Caco-2 (cell line): ENCODE data around the gene ENPP1. TPM values are rescaled to one million over a fixed set of nuclear protein-coding genes. Genes with fewer than 3 reads are reported as not detected.

ENCODE experiments used
- BruUV-seq: library from RNA; stranded (reverse); fragments of 400-500 nt; replicated peaks from 2 replicates; lab custom pipeline; 2021; lab: Mats Ljungman, UMichigan
- CTCF ChIA-PET: fragments of 300-600 bp; sonication (Branson Sonifier 250); formaldehyde crosslinking; loops from one replicate; lab custom pipeline; 2022; ENCODE audit warnings: antibody characterized with exemption; lab: Charles Lee
- POLR2A ChIA-PET: fragments of 300-600 bp; sonication (Branson Sonifier 250); formaldehyde crosslinking; loops from one replicate; lab custom pipeline; 2022; ENCODE audit warnings: antibody characterized with exemption; lab: Charles Lee
- DNase-seq, 2 experiments: peaks; one replicate each; pipeline versions ENCODE4 v3.0.0 to v3.0.0-alpha.2; 2020 to 2022
- H3K27me3 ChIP-seq: replicated peaks from 2 replicates; pipeline ENCODE4 v1.6.0; 2011; ENCODE audit warnings: low read length; ENCODE audit not compliant: control insufficient read depth, insufficient read depth
- H3K36me3 ChIP-seq: 2 replicates; pipeline ENCODE4 v1.5.1; 2011; ENCODE audit warnings: low read length; ENCODE audit not compliant: control insufficient read depth, insufficient read depth
- H3K4me1 ChIP-seq: fragments of 250-450 bp; sonication (Bioruptor Pico); 2 replicates; pipeline ENCODE4 v1.5.1; 2020; ENCODE audit warnings: mild to moderate bottlenecking
- H3K4me3 ChIP-seq: 2 replicates; pipeline ENCODE4 v1.5.1; 2011; ENCODE audit warnings: low read depth, mild to moderate bottlenecking, control low read depth, low read length
- H3K9me3 ChIP-seq: fragments of 250-450 bp; sonication (Bioruptor Pico); 2 replicates; pipeline ENCODE4 v1.5.1; 2020; ENCODE audit warnings: mild to moderate bottlenecking, moderate library complexity
- H3K27ac Mint-ChIP-seq: one replicate; pipeline ENCODE4 v1.8.0; 2022; ENCODE audit warnings: mixed read lengths; ENCODE audit not compliant: unreplicated experiment
- H3K27me3 Mint-ChIP-seq: one replicate; pipeline ENCODE4 v1.8.0; 2022; ENCODE audit warnings: mixed read lengths; ENCODE audit not compliant: insufficient read depth, unreplicated experiment
- H3K36me3 Mint-ChIP-seq: one replicate; pipeline ENCODE4 v1.8.0; 2022; ENCODE audit warnings: mild to moderate bottlenecking, mixed read lengths; ENCODE audit not compliant: insufficient read depth, unreplicated experiment
- H3K4me1 Mint-ChIP-seq: one replicate; pipeline ENCODE4 v1.8.0; 2022; ENCODE audit warnings: low read depth, mixed read lengths; ENCODE audit not compliant: unreplicated experiment
- H3K4me3 Mint-ChIP-seq: one replicate; pipeline ENCODE4 v1.8.0; 2022; ENCODE audit warnings: mild to moderate bottlenecking, moderate library complexity, mixed read lengths; ENCODE audit not compliant: unreplicated experiment
- H3K9me3 Mint-ChIP-seq: one replicate; pipeline ENCODE4 v1.8.0; 2022; ENCODE audit warnings: mixed read lengths; ENCODE audit not compliant: unreplicated experiment
- intact Hi-C: fragments of 100-400 bp; cut with micrococcal nuclease; formaldehyde crosslinking; loops from one replicate; pipeline ENCODE4 v1.10.0; 2022; ENCODE audit not compliant: unreplicated experiment
- total RNA-seq: library from RNA; stranded (reverse); gene quantifications from 2 replicates; pipeline ENCODE4 v1.2.3, GENCODE V29; 2022
- TF ChIP-seq, protein P1 (sequence below), 2 experiments: fragments of 200-600 bp in 1 of 2; IDR thresholded peaks; 1 replicate in 1 of 2; 2 replicates in 1 of 2; pipeline versions ENCODE4 v1.5.1 to v1.8.0; 2011 to 2022; ENCODE audit warnings: antibody characterized with exemption in 1 of 2, control low read depth in 1 of 2, inconsistent platforms in 1 of 2, low read depth in 1 of 2, low read length in 1 of 2, mild to moderate bottlenecking in 1 of 2, moderate library complexity in 1 of 2; ENCODE audit not compliant: insufficient read depth in 1 of 2, severe bottlenecking in 1 of 2, unreplicated experiment in 1 of 2

ENPP1 gene
- total RNA-seq, 1 experiment from 2014 or later: 4.8 TPM

DNA sequence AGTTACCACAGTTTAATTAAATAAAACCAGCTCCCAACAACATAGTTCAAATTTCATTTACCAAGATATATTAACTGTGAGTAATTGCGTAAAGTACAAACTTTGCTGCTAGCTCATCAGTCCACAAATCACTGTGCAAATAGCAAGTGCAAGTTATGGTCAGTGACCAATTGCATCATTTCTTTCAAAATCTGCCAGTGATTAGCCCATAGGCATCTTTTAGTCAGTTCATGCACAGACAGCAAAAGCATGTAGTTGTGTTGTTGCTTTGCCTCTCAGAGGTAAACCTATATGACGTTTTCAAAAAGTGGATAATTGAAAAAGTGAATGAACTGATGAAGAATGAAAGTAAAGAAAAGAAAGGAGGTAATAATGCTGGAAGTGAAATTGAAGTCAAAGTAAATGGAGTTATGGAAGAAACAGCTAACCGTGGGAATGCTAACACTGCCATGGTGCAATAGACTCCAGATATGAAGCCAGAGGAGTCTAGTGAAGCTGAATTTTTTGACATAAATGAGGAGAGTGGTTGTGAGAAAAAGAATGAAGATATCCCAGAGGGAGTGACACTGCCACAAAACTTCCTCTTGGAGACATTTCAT, 36.5 kb downstream of the ENPP1 start:
- no peaks in the 10 kb centered on the region for H3K36me3 ChIP-seq
- no peaks in the 10 kb centered on the region for H3K9me3 ChIP-seq
- intact Hi-C loops: loop anchor here (1.0 kb wide), 1 partner anchor 20 kb away; no protein-coding TSS in a partner anchor
- no peak overlapping the region for H3K4me3 ChIP-seq
- Mint-ChIP-seq H3K9me3 (peaks cover 14% of the 10 kb centered on the region), H3K27ac (peak overlapping the region; percentile 17), H3K4me1 (peaks cover 21% of the 10 kb centered on the region), H3K27me3 (no peaks in the 10 kb centered on the region), H3K36me3 (no peaks in the 10 kb centered on the region), H3K4me3 (peak overlapping the region; percentile 12)
- TF ChIP-seq, protein P1, sequence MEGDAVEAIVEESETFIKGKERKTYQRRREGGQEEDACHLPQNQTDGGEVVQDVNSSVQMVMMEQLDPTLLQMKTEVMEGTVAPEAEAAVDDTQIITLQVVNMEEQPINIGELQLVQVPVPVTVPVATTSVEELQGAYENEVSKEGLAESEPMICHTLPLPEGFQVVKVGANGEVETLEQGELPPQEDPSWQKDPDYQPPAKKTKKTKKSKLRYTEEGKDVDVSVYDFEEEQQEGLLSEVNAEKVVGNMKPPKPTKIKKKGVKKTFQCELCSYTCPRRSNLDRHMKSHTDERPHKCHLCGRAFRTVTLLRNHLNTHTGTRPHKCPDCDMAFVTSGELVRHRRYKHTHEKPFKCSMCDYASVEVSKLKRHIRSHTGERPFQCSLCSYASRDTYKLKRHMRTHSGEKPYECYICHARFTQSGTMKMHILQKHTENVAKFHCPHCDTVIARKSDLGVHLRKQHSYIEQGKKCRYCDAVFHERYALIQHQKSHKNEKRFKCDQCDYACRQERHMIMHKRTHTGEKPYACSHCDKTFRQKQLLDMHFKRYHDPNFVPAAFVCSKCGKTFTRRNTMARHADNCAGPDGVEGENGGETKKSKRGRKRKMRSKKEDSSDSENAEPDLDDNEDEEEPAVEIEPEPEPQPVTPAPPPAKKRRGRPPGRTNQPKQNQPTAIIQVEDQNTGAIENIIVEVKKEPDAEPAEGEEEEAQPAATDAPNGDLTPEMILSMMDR (IDR thresholded peaks at IDR 0.05; ENCODE audit: insufficient read depth in 1 of 2, low read depth in 1 of 2, low read length in 1 of 2, severe bottlenecking in 1 of 2, unreplicated experiment in 1 of 2): no peak
- POLR2A ChIA-PET: interaction anchor here (0.6 to 1.5 kb wide), 3 partner anchors 107 to 693 kb away, joined by 4 to 7 read pairs (median 6); partner anchors contain the start of gene CCN2
- CTCF ChIA-PET: interaction anchor here (0.5 to 0.9 kb wide), 3 partner anchors 20 to 66 kb away, joined by 3 read pairs; no protein-coding TSS in a partner anchor
- no TSS peak for BruUV-seq
- no peaks in the 10 kb centered on the region; the same call in 1 of the 2 replicates for H3K27me3 ChIP-seq
- peak in 1 of 2 experiments; percentile 50 for DNase-seq
- no peaks in the 10 kb centered on the region; the same call in 1 of the 2 replicates for H3K4me1 ChIP-seq

DNA sequence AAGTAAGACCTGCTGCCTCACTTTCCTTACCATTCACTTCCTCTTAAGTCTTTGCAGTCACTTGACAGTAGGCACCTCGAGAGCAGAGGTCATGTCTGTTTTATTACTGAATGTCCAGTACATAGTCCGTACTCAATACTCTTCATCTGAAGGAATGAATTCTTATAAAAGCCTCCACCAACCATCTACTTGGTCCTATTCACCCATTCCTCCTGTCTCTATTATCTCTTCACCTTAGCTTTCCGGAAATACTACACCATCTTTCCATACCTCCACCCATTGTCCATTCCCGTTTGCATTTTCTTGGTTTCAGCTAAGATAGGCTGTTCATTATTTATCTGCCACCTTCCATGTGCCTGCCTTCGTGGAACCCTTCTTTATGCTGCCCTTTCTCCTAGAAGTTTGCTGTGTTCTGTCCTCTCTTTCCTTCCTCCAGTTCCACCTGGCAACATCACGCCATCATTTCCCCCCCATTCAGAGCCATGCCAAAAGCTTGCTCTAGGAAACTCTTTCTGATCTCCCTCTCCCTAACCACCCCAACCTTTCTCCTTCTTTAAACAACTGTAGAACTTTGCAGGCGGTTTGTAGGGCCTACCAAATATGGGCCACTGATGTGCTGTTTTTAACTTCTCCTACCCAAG, 38.3 kb downstream of the ENPP1 start:
- ChIA-PET CTCF (no interaction called here), POLR2A (no interaction called here)
- TF ChIP-seq, protein P1 (IDR thresholded peaks at IDR 0.05; ENCODE audit: insufficient read depth in 1 of 2, low read depth in 1 of 2, low read length in 1 of 2, severe bottlenecking in 1 of 2, unreplicated experiment in 1 of 2): no peak
- no peaks in the 10 kb centered on the region; the same call in 1 of the 2 replicates for H3K27me3 ChIP-seq
- Mint-ChIP-seq H3K27me3 (no peaks in the 10 kb centered on the region), H3K27ac (peak overlapping the region; percentile 31), H3K9me3 (peaks cover 14% of the 10 kb centered on the region), H3K4me1 (peaks cover 21% of the 10 kb centered on the region), H3K4me3 (no peak overlapping the region), H3K36me3 (no peaks in the 10 kb centered on the region)
- H3K4me3 ChIP-seq: no peak overlapping the region
- intact Hi-C loops: no loop called here
- no peaks in the 10 kb centered on the region for H3K9me3 ChIP-seq
- no peak for DNase-seq
- H3K36me3 ChIP-seq: no peaks in the 10 kb centered on the region
- no peaks in the 10 kb centered on the region; the same call in 1 of the 2 replicates for H3K4me1 ChIP-seq
- BruUV-seq: no TSS peak

DNA sequence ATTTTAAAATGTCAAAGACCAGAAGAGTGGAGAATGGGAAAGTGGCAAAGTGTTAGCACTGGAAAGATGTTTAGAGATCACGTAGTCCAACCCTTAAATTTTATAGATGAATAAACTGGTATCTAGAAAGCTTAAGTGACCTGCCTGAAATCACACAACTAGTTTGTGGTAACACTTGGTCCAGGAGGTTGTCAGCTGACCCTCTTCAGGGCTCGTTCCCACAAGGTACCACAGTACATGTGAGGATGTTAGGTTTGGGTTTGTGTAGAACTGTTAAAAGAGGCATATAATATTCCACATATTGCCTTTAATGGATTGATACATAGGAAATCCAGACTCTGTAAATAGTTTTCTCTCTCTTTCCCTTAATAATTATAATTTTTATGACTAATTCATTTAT, 39.1 kb downstream of the ENPP1 start:
- POLR2A ChIA-PET: no interaction called here
- H3K27me3 ChIP-seq: no peaks in the 10 kb centered on the region
- H3K27ac Mint-ChIP-seq: no peak overlapping the region
- H3K36me3 ChIP-seq: no peaks in the 10 kb centered on the region
- TF ChIP-seq, protein P1 (IDR thresholded peaks at IDR 0.05; ENCODE audit: insufficient read depth in 1 of 2, low read depth in 1 of 2, low read length in 1 of 2, severe bottlenecking in 1 of 2, unreplicated experiment in 1 of 2): no peak
- no peak overlapping the region for H3K4me3 ChIP-seq
- no peaks in the 10 kb centered on the region for H3K27me3 Mint-ChIP-seq
- H3K36me3 Mint-ChIP-seq: no peaks in the 10 kb centered on the region
- peaks cover 14% of the 10 kb centered on the region for H3K9me3 Mint-ChIP-seq
- no peaks in the 10 kb centered on the region; the same call in 1 of the 2 replicates for H3K4me1 ChIP-seq
- no peak for DNase-seq
- intact Hi-C loops: no loop called here
- H3K9me3 ChIP-seq: no peaks in the 10 kb centered on the region
- CTCF ChIA-PET: no interaction called here
- H3K4me3 Mint-ChIP-seq: no peak overlapping the region
- BruUV-seq: no TSS peak
- H3K4me1 Mint-ChIP-seq: peaks cover 21% of the 10 kb centered on the region
